Muscle layer of colon (tissue), 2 donors: ENCODE data around the gene ANO8.

Source experiments
- H3K27ac ChIP-seq: one replicate; pipeline ENCODE4 v1.7.0; 2013; ENCODE audit warnings: low read depth, mild to moderate bottlenecking, low read length, moderate library complexity
- H3K27me3 ChIP-seq, 2 donors: one replicate each; pipeline ENCODE4 v1.7.0; 2013; ENCODE audit warnings: low read length in 2 of 2, mild to moderate bottlenecking in 2 of 2; ENCODE audit not compliant: insufficient read depth in 2 of 2, control insufficient read depth in 1 of 2
- H3K36me3 ChIP-seq: one replicate; pipeline ENCODE4 v1.7.0; 2013; ENCODE audit warnings: mild to moderate bottlenecking, low read length; ENCODE audit not compliant: insufficient read depth
- H3K4me1 ChIP-seq: one replicate; pipeline ENCODE4 v1.7.0; 2013; ENCODE audit warnings: mild to moderate bottlenecking, low read length; ENCODE audit not compliant: insufficient read depth
- H3K4me3 ChIP-seq, 2 donors: one replicate each; pipeline ENCODE4 v1.7.0; 2013; ENCODE audit warnings: low read length in 2 of 2, low read depth in 1 of 2, mild to moderate bottlenecking in 1 of 2, moderate library complexity in 1 of 2
- H3K9ac ChIP-seq: one replicate; pipeline ENCODE4 v1.7.0; 2013; ENCODE audit warnings: low read length
- H3K9me3 ChIP-seq: one replicate; pipeline ENCODE4 v1.7.0; 2013; ENCODE audit warnings: mild to moderate bottlenecking, low read length
- donor health status: abdominal sarcoma.
- donor health status: Adenocarcinoma of cecum.

The ANO8 gene

DNA sequence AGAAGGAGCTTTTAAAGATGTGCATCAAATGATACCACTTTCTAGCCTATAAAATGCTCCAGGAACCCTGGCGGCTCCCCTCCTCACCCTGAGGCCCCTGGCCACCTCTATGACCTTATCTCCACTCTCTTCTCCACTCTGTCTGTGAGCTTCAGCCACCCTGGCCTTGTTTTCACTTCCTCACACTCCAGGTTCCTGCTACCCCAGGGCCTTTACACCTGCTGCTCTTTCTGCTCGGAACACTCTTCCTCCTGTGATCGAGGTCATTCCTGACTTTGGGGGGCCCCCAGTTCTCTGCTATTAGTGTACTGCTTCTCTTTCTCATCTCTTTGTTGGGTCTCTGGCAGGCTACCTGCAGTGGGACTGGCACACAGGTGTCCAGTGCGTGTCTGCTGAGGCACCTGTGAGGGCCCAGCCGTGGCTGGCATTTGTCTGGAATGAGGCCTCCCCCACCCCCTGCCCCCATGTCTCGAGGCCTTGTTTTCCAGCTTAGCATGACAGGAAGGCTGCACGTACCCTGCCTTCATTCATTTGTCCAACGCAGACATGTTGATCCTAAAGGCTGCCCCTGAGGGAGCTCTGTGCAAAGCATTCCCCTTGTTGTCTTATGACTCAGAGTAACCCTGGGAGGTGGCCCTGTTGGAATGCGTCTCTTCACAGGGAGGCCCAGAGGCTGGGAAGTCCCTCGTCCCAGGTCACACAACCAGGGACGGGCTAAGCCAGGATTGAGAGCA lies 23.0 kb downstream of the ANO8 start:
- Histone ChIP-seq H3K27me3 (no peaks in the 10 kb centered on the region), H3K27ac (no peak overlapping the region), H3K4me1 (peaks cover 24% of the 10 kb centered on the region), H3K9ac (no peak overlapping the region), H3K36me3 (peaks cover 19% of the 10 kb centered on the region), H3K4me3 (no peak overlapping the region), H3K9me3 (no peaks in the 10 kb centered on the region)

DNA sequence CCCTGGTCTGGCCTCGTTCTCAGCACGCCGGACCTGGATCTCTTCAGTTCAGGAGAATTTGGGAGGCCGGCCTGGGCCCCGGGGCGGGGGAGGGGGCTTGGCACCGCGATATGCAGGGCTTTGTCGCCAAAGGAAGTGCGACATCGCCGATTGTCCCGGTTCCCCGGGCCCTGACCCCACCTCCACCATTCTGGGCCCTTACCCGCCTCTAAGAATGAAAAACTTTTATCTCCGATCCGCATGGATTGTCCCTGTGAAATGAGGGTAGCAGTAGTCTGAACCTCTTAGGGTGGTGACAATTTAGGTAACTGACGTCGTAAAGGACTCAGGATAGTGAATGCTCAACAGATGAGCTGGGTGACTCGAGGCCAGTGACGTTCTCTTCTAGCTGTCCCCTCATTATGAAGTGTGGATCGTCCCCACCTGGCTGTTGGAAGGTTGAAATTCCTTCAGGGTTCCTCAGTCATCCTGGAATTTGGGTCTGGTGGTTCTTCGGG lies 24.6 kb downstream of the ANO8 start:
- H3K36me3 ChIP-seq, result peaks cover 13% of the 10 kb centered on the region

DNA sequence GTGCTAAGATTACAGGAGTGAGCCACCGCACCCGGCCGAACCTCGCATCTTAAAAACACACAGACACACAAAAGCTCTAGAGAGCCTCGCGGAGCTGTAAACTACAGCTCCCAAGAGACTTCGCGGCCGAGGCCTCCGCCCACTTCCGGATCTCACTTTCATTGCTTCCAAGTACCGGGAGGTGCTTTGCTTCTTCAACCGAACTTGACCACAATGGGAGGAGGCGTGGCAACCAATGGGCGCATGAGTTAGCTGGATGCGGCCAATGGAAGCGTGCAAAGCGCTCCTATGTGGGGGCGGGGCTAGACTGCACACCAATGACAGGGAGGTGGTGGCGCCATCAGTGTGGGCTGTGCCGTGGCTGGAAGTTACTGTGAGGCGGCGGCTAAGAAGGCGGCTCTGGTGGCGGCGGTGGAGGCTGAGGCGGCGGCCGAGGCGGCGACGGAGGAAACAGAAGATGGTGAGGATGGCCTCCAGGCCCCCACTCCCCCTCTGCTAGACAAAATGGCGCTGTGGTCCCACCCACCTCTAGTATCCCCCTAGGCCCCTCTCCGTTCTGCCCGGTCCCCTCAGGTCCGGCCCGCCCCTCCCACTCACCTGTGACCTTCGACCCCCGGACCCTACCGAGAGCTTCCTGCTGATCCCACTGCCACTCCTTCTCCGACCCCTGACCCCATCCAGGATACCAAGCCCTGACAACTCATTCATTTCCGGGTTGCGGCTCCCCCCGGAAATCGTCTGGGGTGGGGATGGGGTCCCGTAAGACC lies 25.3 kb downstream of the ANO8 start, which contains the start of gene DDA1:
TSS of gene DDA1 (plus strand) at position 366 of the 767 bp plus-strand sequence. CDS start at position 458, 92 bp downstream.
- peaks cover 9% of the 10 kb centered on the region for H3K36me3 ChIP-seq
- H3K27me3 ChIP-seq, result no peaks in the 10 kb centered on the region
- peak within 1 kb of the TSS; percentile 69 for H3K9ac ChIP-seq
- peak within 1 kb of the TSS; percentile 89 for H3K27ac ChIP-seq
- no peaks in the 10 kb centered on the region for H3K9me3 ChIP-seq
- H3K4me3 ChIP-seq, result peak within 1 kb of the TSS; percentile 89 to 98
- H3K4me1 ChIP-seq, result peaks cover 37% of the 10 kb centered on the region

More for the DNA sequence above, 24.6 kb downstream of the ANO8 start:
- Histone ChIP-seq H3K9me3 (no peaks in the 10 kb centered on the region), H3K9ac (peak overlapping the region; percentile 69), H3K4me1 (peaks cover 31% of the 10 kb centered on the region), H3K27ac (peak overlapping the region; percentile 89), H3K4me3 (peak overlapping the region; percentile 89 to 98), H3K27me3 (no peaks in the 10 kb centered on the region)

DNA sequence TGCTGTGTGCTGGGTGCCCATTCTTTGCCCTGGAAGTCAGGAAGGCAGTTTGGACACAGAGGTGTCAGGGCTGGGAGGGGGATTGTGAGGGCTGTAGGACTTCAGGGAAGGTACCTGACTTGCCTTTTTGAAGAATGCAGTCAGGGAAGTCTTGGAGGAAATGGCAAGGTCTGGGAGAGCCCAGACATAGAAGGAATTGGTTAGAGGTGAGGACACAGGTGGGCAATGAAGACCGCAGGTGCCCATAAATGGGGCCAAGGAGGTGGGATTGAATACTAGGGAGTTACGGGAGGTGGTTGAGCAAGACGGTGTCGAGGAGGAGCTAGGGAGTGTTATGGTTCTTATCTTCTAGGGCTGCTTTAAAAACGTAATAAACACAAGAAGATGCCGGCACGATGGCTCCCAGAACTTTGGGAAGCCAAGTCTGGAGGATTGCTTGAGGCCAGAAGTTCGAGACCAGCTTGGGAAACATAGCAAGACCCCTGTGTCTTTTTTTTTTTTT lies 26.7 kb downstream of the ANO8 start:
- H3K4me1 ChIP-seq, result peaks cover 47% of the 10 kb centered on the region
- no peaks in the 10 kb centered on the region for H3K27me3 ChIP-seq
- no peaks in the 10 kb centered on the region for H3K36me3 ChIP-seq
- H3K27ac ChIP-seq, result peak overlapping the region; percentile 34
- no peak overlapping the region for H3K4me3 ChIP-seq
- no peaks in the 10 kb centered on the region for H3K9me3 ChIP-seq
- no peak overlapping the region for H3K9ac ChIP-seq

- Histone ChIP-seq H3K4me3 (peak overlapping the region; percentile 66 to 79), H3K36me3 (no peaks in the 10 kb centered on the region), H3K27ac (peak overlapping the region; percentile 91), H3K27me3 (no peaks in the 10 kb centered on the region), H3K9me3 (no peaks in the 10 kb centered on the region), H3K4me1 (peaks cover 51% of the 10 kb centered on the region), H3K9ac (peak overlapping the region; percentile 67)
Observed at GRCh38 chr19:17306285-17306714, 28.4 kb downstream of the ANO8 start.

DNA sequence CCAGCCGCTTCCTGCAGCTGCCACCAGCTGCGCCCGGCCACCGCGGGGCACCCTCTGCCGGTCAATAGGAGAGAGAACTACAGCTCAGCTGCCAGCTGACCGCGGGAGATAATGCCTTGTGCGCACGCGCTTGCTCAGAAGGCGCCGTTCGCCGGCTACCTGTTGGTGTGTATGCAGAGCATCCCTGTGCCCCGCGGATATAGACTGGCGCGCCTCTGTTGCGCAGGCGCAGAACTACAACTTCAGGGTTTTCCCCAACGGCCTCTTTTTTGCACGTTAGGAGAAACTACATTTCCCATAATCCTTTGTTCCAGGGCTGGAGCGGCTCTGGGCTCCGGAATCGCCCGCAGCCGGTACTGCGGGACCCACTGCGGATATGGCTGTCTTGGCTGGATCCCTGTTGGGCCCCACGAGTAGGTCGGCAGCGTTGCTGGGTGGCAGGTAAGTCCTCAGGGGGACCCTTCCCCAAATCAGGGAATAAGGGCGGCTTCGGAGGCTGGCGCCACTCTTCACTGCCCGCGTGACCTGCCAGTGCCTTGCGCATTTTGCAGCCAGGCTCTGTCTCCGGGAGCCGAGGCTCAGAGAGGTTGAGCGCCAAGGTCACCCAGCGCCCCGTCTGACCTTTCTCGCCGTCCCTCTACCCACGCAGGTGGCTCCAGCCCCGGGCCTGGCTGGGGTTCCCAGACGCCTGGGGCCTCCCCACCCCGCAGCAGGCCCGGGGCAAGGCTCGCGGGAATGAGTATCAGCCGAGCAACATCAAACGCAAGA lies 29.0 kb downstream of the ANO8 start, which contains the start of gene MRPL34:
TSS of gene MRPL34 (plus strand) at position 356 of the 768 bp plus-strand sequence. CDS start at position 377, 21 bp downstream.
- peak within 1 kb of the TSS; percentile 66 to 79 for H3K4me3 ChIP-seq
- peak within 1 kb of the TSS; percentile 67 for H3K9ac ChIP-seq
- H3K4me1 ChIP-seq, result peaks cover 48% of the 10 kb centered on the region
- H3K27me3 ChIP-seq, result no peaks in the 10 kb centered on the region
- peak within 1 kb of the TSS; percentile 93 for H3K27ac ChIP-seq
- H3K9me3 ChIP-seq, result no peaks in the 10 kb centered on the region
- H3K36me3 ChIP-seq, result no peaks in the 10 kb centered on the region

- Histone ChIP-seq H3K27ac (peak overlapping the region; percentile 93), H3K36me3 (no peaks in the 10 kb centered on the region), H3K4me1 (peaks cover 42% of the 10 kb centered on the region), H3K27me3 (no peaks in the 10 kb centered on the region), H3K9ac (no peak overlapping the region), H3K4me3 (peak overlapping the region; percentile 66 to 79), H3K9me3 (no peaks in the 10 kb centered on the region)
Observed at GRCh38 chr19:17305216-17305516, 29.5 kb downstream of the ANO8 start.

GRCh38 chr19:17304386-17305215 lies 30.1 kb downstream of the ANO8 start:
- H3K4me3 ChIP-seq, result peak overlapping the region in 1 of 2 donors; percentile 79
- peaks cover 39% of the 10 kb centered on the region for H3K4me1 ChIP-seq
- peak overlapping the region; percentile 93 for H3K27ac ChIP-seq
- H3K9me3 ChIP-seq, result no peaks in the 10 kb centered on the region
- H3K27me3 ChIP-seq, result no peaks in the 10 kb centered on the region
- H3K9ac ChIP-seq, result no peak overlapping the region
- no peaks in the 10 kb centered on the region for H3K36me3 ChIP-seq

- peaks cover 39% of the 10 kb centered on the region for H3K4me1 ChIP-seq
- peak overlapping the region in 1 of 2 donors; percentile 70 for H3K4me3 ChIP-seq
- H3K27ac ChIP-seq, result peak overlapping the region; percentile 93
- peak overlapping the region; percentile 34 for H3K9ac ChIP-seq
- H3K36me3 ChIP-seq, result peaks cover under 1% of the 10 kb centered on the region
- no peaks in the 10 kb centered on the region for H3K9me3 ChIP-seq
- no peaks in the 10 kb centered on the region for H3K27me3 ChIP-seq
Observed at GRCh38 chr19:17303940-17304267, 30.8 kb downstream of the ANO8 start.

GRCh38 chr19:17303167-17303939 lies 31.3 kb downstream of the ANO8 start, which contains the start of gene ABHD8:
ABHD8 (minus strand) TSS chr19:17303425; CDS start chr19:17301616, 1,809 bp downstream.
- Histone ChIP-seq H3K4me1 (peaks cover 39% of the 10 kb centered on the region), H3K9ac (peak within 1 kb of the TSS; percentile 65), H3K27me3 (no peaks in the 10 kb centered on the region), H3K9me3 (no peaks in the 10 kb centered on the region), H3K27ac (peak within 1 kb of the TSS; percentile 93), H3K36me3 (peaks cover 6% of the 10 kb centered on the region), H3K4me3 (peak within 1 kb of the TSS; percentile 70 to 96)
